Bronchial epithelial cell (primary cell): ENCODE results near the gene SKAP2. TPM values are rescaled to one million over a fixed set of nuclear protein-coding genes. Genes with fewer than 3 reads are reported as not detected.

ENCODE experiments used
- DNase-seq: peaks from one replicate; pipeline ENCODE4 v3.0.0-alpha.2; 2010; ENCODE audit warnings: low read depth
- FAIRE-seq: peaks from 2 replicates; lab custom pipeline; 2011; peaks lifted over from hg19 to GRCh38; lab: Jason Lieb, UNC
- H3K27me3 ChIP-seq: 2 replicates; pipeline ENCODE4 v1.5.1; 2011; ENCODE audit warnings: low read length; ENCODE audit not compliant: control insufficient read depth, insufficient read depth
- H3K36me3 ChIP-seq: 2 replicates; pipeline ENCODE4 v1.5.1; 2011; ENCODE audit warnings: low read length; ENCODE audit not compliant: control insufficient read depth, insufficient read depth
- H3K4me3 ChIP-seq: 2 replicates; pipeline ENCODE4 v1.5.1; 2011; ENCODE audit warnings: mild to moderate bottlenecking, low read depth, low read length, control low read depth
- CTCF ChIP-seq: IDR thresholded peaks from 2 replicates; pipeline ENCODE4 v1.5.1; 2011; ENCODE audit warnings: mild to moderate bottlenecking, moderate library complexity, low read length, control low read depth, inconsistent platforms; ENCODE audit not compliant: insufficient read depth, severe bottlenecking
- total RNA-seq: library from RNA; depleted of rRNA; stranded (reverse); fragments of >200 nt; gene quantifications from 2 replicates; pipeline ENCODE4 v1.2.1, GENCODE V29; 2014

Gene SKAP2
- total RNA-seq, 1 donor from 2014 or later, result 2.1 TPM

- no peak for FAIRE-seq
- H3K4me3 ChIP-seq, result no peak overlapping the region
- H3K27me3 ChIP-seq, result no peaks in the 10 kb centered on the region
- DNase-seq, result no peak
- H3K36me3 ChIP-seq, result no peaks in the 10 kb centered on the region
- TF ChIP-seq CTCF, result no peak
Observed at GRCh38 chr7:26633557-26633956, 230.8 kb downstream of the SKAP2 start.

- DNase-seq, result no peak
- no peak for TF ChIP-seq CTCF
- Histone ChIP-seq H3K36me3 (no peaks in the 10 kb centered on the region), H3K27me3 (no peaks in the 10 kb centered on the region), H3K4me3 (no peak overlapping the region)
- FAIRE-seq, result no peak
Observed at GRCh38 chr7:26631601-26632000, 232.8 kb downstream of the SKAP2 start.

- H3K4me3 ChIP-seq, result no peak overlapping the region
- FAIRE-seq (no peak), DNase-seq (no peak)
- TF ChIP-seq CTCF, result no peak
- no peaks in the 10 kb centered on the region for H3K36me3 ChIP-seq
- H3K27me3 ChIP-seq, result no peaks in the 10 kb centered on the region
Observed at GRCh38 chr7:26630941-26631580, 233.3 kb downstream of the SKAP2 start.

DNA sequence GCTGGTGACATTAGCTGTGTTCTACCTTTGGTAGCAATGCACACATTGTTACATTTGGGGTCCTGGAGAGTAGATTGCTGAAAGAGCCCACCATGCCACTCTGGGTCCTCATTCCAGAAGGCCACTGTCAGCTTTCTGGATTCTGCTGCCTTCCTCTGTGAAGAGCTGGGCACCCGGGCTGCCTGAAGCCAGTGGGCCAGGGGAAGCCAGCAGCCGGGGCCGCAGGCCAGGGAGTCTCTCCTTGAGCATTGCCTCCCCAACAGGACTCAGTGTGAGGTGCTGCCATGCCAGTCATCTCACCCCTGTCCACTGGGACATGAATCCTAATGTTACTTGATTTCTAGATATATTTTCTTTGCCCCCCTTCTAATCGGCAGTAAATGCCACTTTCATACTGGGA, 234.0 kb downstream of the SKAP2 start:
- no peak for TF ChIP-seq CTCF
- H3K36me3 ChIP-seq, result no peaks in the 10 kb centered on the region
- H3K4me3 ChIP-seq, result no peak overlapping the region
- no peak for DNase-seq
- FAIRE-seq, result no peak
- H3K27me3 ChIP-seq, result no peaks in the 10 kb centered on the region

DNA sequence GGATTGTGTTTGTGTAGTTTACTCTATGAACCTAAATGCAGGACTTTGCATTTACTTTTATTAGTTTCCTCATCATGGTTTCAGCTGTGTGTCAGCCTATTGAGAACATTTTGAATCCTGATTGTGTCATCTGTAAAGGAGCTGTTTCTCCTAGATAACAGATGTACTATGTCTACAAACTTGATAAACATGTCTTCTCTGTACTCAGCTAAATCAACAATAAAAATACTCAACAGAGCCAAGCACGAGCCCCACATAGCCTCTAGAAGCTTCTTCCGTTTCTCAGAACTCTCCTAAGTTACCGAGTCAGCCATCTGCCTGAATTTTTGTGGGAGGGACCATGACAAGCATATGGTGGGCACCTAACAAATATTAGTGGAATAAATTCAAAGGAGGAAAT, 234.7 kb downstream of the SKAP2 start:
- no peaks in the 10 kb centered on the region for H3K27me3 ChIP-seq
- no peaks in the 10 kb centered on the region for H3K36me3 ChIP-seq
- no peak for FAIRE-seq
- TF ChIP-seq CTCF, result no peak
- no peak for DNase-seq
- no peak overlapping the region for H3K4me3 ChIP-seq

DNA sequence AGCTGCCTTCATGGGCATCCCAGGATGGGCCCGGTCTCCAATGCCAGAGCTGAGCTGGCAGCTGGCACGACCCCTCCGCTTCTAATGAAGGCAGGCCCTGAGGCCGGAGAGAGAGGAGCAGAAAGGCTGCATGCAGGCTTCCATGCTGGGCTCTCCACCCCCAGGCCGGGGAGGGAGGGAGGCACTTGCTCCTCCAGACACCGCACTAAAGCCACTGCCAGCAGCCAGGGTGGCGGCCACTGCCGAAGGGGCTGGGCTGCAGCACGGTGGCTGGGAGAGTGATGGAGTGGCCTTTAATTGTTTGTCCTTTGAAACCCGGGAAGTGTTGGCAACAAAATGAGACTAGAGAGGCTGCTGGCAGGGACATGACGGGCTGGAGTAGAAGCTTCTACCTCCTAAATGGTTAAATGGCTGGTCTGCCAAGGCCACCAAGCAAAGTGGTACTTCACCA, 236.5 kb downstream of the SKAP2 start:
- no peaks in the 10 kb centered on the region for H3K27me3 ChIP-seq
- DNase-seq, result no peak
- H3K4me3 ChIP-seq, result no peak overlapping the region
- H3K36me3 ChIP-seq, result no peaks in the 10 kb centered on the region
- no peak for FAIRE-seq
- no peak for TF ChIP-seq CTCF
